HCT116 (cell line): ENCODE measurements around the gene WDR72. TPM values are rescaled to one million over a fixed set of nuclear protein-coding genes. Genes with fewer than 3 reads are reported as not detected.

Source experiments
- ATAC-seq: fragments of 200-7000 bp; cut with Tn5 transposase; 2 replicates; pipeline ENCODE4 v1.9.1; 2020; ENCODE audit warnings: mild to moderate bottlenecking, moderate library complexity
- BruUV-seq: library from RNA; stranded (reverse); fragments of 400-500 nt; replicated peaks from 2 replicates; lab custom pipeline; 2021; lab: Mats Ljungman, UMichigan
- CTCF ChIA-PET: fragments of 300-600 bp; sonication (Branson Sonifier 250); formaldehyde crosslinking; loops from one replicate; lab custom pipeline; 2021; ENCODE audit warnings: antibody characterized with exemption; lab: Charles Lee
- POLR2A ChIA-PET: fragments of 300-600, 350-600 bp; sonication (Branson Sonifier 250); formaldehyde crosslinking; loops from one replicate; lab custom pipeline; 2021; ENCODE audit warnings: antibody characterized with exemption; lab: Charles Lee
- RAD21 ChIA-PET, 2 experiments: fragments of 300-600 bp; sonication (Branson Sonifier 250); formaldehyde crosslinking; loops; one replicate each; lab custom pipeline; 2023; ENCODE audit warnings: low total read pairs in 2 of 2; ENCODE audit not compliant: uncharacterized antibody in 2 of 2, unreplicated experiment in 2 of 2, low non-redundant PET in 1 of 2; lab: Charles Lee
- DNase-seq: peaks from one replicate; pipeline ENCODE4 v3.0.0-alpha.2; 2010; ENCODE audit warnings: low read depth, low spot score
- H2AFZ ChIP-seq: fragments of 200-600 bp; shearing (Covaris generic), sonication (generic); 2 replicates; pipeline ENCODE4 v1.6.1; 2017; ENCODE audit warnings: low read depth, mixed run types, mixed read lengths, antibody characterized with exemption, low read length; ENCODE audit not compliant: poor library complexity, severe bottlenecking
- H3K27ac ChIP-seq: 2 replicates; pipeline ENCODE4 v1.5.1; 2012; ENCODE audit warnings: low read depth, low read length
- H3K27me3 ChIP-seq: fragments of 200-600 bp; sonication (generic); 2 replicates; pipeline ENCODE4 v1.6.1; 2016; ENCODE audit warnings: mixed run types, low read length, mixed read lengths; ENCODE audit not compliant: insufficient read depth
- H3K36me3 ChIP-seq, 2 experiments: fragments of 200-500 bp in 1 of 2; fragments of 200-600 bp in 1 of 2; sonication (Bioruptor generic) in 1 of 2; sonication (generic) in 1 of 2; 2 replicates each; pipeline versions ENCODE4 v1.5.1 to v1.6.1; 2014 to 2016; ENCODE audit warnings: low read length in 2 of 2, inconsistent platforms in 1 of 2, mixed read lengths in 1 of 2, mixed run types in 1 of 2; ENCODE audit not compliant: insufficient read depth in 2 of 2, control insufficient read depth in 1 of 2
- H3K4me1 ChIP-seq, 2 experiments: fragments of 200-600 bp in 1 of 2; sonication (generic) in 1 of 2; 2 replicates each; pipeline versions ENCODE4 v1.5.1 to v1.6.1; 2012 to 2017; ENCODE audit warnings: low read length in 2 of 2, inconsistent platforms in 1 of 2, mild to moderate bottlenecking in 1 of 2, mixed read lengths in 1 of 2, mixed run types in 1 of 2, moderate library complexity in 1 of 2; ENCODE audit not compliant: insufficient read depth in 2 of 2, control insufficient read depth in 1 of 2
- H3K4me2 ChIP-seq: fragments of 200-600 bp; sonication (generic); 2 replicates; pipeline ENCODE4 v1.6.1; 2017; ENCODE audit warnings: mixed run types, low read length, mixed read lengths
- H3K4me3 ChIP-seq, 2 experiments: fragments of 200-600 bp in 1 of 2; sonication (generic) in 1 of 2; replicated peaks in 1 of 2; 2 replicates each; pipeline ENCODE4 v1.5.1; 2011 to 2016; ENCODE audit warnings: low read length in 2 of 2, control low read depth in 1 of 2, low read depth in 1 of 2, mild to moderate bottlenecking in 1 of 2, mixed read lengths in 1 of 2, mixed run types in 1 of 2
- H3K79me2 ChIP-seq: fragments of 200-600 bp; sonication (generic); 2 replicates; pipeline ENCODE4 v1.6.1; 2017; ENCODE audit warnings: mild to moderate bottlenecking, mixed run types, low read length, moderate library complexity, mixed read lengths; ENCODE audit not compliant: insufficient read depth
- H3K9ac ChIP-seq: fragments of 200-600 bp; sonication (generic); 2 replicates; pipeline ENCODE4 v1.6.1; 2016; ENCODE audit warnings: low read length, mixed read lengths
- H3K9me2 ChIP-seq: fragments of 200-600 bp; sonication (generic), shearing (Covaris generic); 2 replicates; pipeline ENCODE4 v1.6.1; 2017; ENCODE audit warnings: mixed run types, mild to moderate bottlenecking, moderate library complexity; ENCODE audit not compliant: insufficient read depth
- H3K9me3 ChIP-seq, 2 experiments: fragments of 200-500 bp in 1 of 2; fragments of 200-600 bp in 1 of 2; sonication (Bioruptor generic) in 1 of 2; sonication (generic) in 1 of 2; 2 replicates each; pipeline ENCODE4 v1.6.1; 2014 to 2017; ENCODE audit warnings: low read length in 2 of 2, mixed read lengths in 2 of 2, inconsistent platforms in 1 of 2, low read depth in 1 of 2, mild to moderate bottlenecking in 1 of 2, mixed run types in 1 of 2, moderate library complexity in 1 of 2; ENCODE audit not compliant: control insufficient read depth in 1 of 2, insufficient read depth in 1 of 2
- H4K20me1 ChIP-seq: fragments of 200-600 bp; sonication (generic), shearing (Covaris generic); 2 replicates; pipeline ENCODE4 v1.6.1; 2017; ENCODE audit warnings: mixed run types, mild to moderate bottlenecking, moderate library complexity; ENCODE audit not compliant: insufficient read depth
- CBX3 ChIP-seq: IDR thresholded peaks from 2 replicates; pipeline ENCODE4 v1.6.1; 2012; ENCODE audit warnings: low read depth
- CEBPB ChIP-seq: IDR thresholded peaks from 2 replicates; pipeline ENCODE4 v1.6.1; 2012; ENCODE audit warnings: low read depth
- EGR1 ChIP-seq: IDR thresholded peaks from 2 replicates; pipeline ENCODE4 v1.6.1; 2012; ENCODE audit warnings: low read depth
- EZH2 ChIP-seq: fragments of 200-600 bp; sonication (generic); IDR thresholded peaks from 2 replicates; pipeline ENCODE4 v1.6.1; 2017; ENCODE audit warnings: antibody characterized with exemption, mixed run types
- EZH2phosphoT487 ChIP-seq: fragments of 200-600 bp; IDR thresholded peaks from 2 replicates; pipeline ENCODE4 v1.6.1; 2018; ENCODE audit warnings: antibody characterized with exemption, borderline replicate concordance
- JUND ChIP-seq: IDR thresholded peaks from 2 replicates; pipeline ENCODE4 v1.6.1; 2012
- POLR2A ChIP-seq: IDR thresholded peaks from 2 replicates; pipeline ENCODE4 v1.7.0; 2011; ENCODE audit warnings: borderline replicate concordance; ENCODE audit not compliant: insufficient read depth, insufficient read length; ENCODE audit errors: extremely low read depth
- POLR2AphosphoS5 ChIP-seq: IDR thresholded peaks from 2 replicates; pipeline ENCODE4 v1.6.1; 2011; ENCODE audit warnings: mild to moderate bottlenecking, low read depth, low read length, moderate library complexity
- RAD21 ChIP-seq: IDR thresholded peaks from 2 replicates; pipeline ENCODE4 v1.6.1; 2012; ENCODE audit warnings: low read depth, mild to moderate bottlenecking
- SIN3A ChIP-seq: IDR thresholded peaks from 2 replicates; pipeline ENCODE4 v1.6.1; 2012; ENCODE audit warnings: low read depth
- SP1 ChIP-seq: IDR thresholded peaks from 2 replicates; pipeline ENCODE4 v1.6.1; 2012; ENCODE audit warnings: low read depth
- SRF ChIP-seq: IDR thresholded peaks from 2 replicates; pipeline ENCODE4 v1.6.1; 2012; ENCODE audit warnings: low read depth
- TCF7L2 ChIP-seq: IDR thresholded peaks from 2 replicates; pipeline ENCODE4 v1.7.0; 2011; ENCODE audit warnings: borderline replicate concordance, inconsistent platforms; ENCODE audit not compliant: insufficient read depth, insufficient read length; ENCODE audit errors: extremely low read depth
- ZFX ChIP-seq: fragments of 450-650 bp; IDR thresholded peaks from 2 replicates; pipeline ENCODE4 v1.6.1; 2017
- ZNF274 ChIP-seq: fragments of 200-500 bp; sonication (Bioruptor generic); IDR thresholded peaks from 2 replicates; pipeline ENCODE4 v1.6.1; 2014; ENCODE audit warnings: mild to moderate bottlenecking, low read depth, low read length, inconsistent platforms
- intact Hi-C: fragments of 100-400 bp; cut with micrococcal nuclease; formaldehyde crosslinking; loops from 2 replicates; pipeline ENCODE4 v1.10.0; 2022
- total RNA-seq: library from RNA; stranded (reverse); gene quantifications from one replicate; pipeline ENCODE4 v1.2.1, GENCODE V29; 2021; ENCODE audit not compliant: unreplicated experiment
- TF ChIP-seq, protein P1 (sequence below): IDR thresholded peaks from 2 replicates; pipeline ENCODE4 v1.6.1; 2011; ENCODE audit warnings: mild to moderate bottlenecking, low read length, moderate library complexity; ENCODE audit not compliant: insufficient replicate concordance; ENCODE audit errors: extremely low read depth
- TF ChIP-seq, protein P2 (sequence below): IDR thresholded peaks from 2 replicates; pipeline ENCODE4 v1.6.1; 2012; ENCODE audit warnings: low read depth
- TF ChIP-seq, protein P3 (sequence below): IDR thresholded peaks from 2 replicates; pipeline ENCODE4 v1.6.1; 2012
- TF ChIP-seq, protein P4 (sequence below): IDR thresholded peaks from 2 replicates; pipeline ENCODE4 v1.6.1; 2012
- TF ChIP-seq, protein P5 (sequence below), 3 experiments: fragments of 200-600 bp in 1 of 3; sonication (generic) in 1 of 3; IDR thresholded peaks in 2 of 3; conservative IDR thresholded peaks in 1 of 3; 2 replicates each; pipeline ENCODE4 v1.5.1; 2012 to 2017; ENCODE audit warnings: low read depth in 2 of 3, low read length in 2 of 3, antibody characterized with exemption in 1 of 3, borderline replicate concordance in 1 of 3, control low read depth in 1 of 3, mild to moderate bottlenecking in 1 of 3, mixed read lengths in 1 of 3, mixed run types in 1 of 3, moderate library complexity in 1 of 3; ENCODE audit not compliant: insufficient read depth in 1 of 3

The WDR72 gene
- total RNA-seq, 1 experiment from 2014 or later = 5.8 TPM

DNA sequence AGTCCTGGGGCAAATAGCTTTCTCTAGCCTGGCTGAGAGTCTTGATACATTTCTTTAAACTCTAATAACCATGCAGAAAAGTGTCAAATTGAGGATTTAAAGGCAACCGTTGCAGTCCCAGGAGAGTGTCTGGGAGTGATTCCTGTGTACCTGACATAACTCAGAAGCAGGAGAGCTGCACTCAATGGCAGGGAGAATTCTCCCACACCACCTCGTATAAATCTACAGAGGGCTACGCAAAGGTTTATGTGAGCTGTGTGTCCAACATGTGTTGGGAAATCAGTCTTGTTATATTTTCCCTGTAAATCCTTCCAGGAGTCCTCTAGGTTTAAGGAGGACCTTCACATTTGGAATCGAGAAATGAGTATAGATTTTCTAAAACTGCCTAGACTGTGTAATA lies 192.6 kb downstream of the WDR72 start:
- no peaks in the 10 kb centered on the region for H3K79me2 ChIP-seq
- no peak for TF ChIP-seq RAD21
- no peak for TF ChIP-seq ZNF274
- no peak for TF ChIP-seq JUND
- no peak for TF ChIP-seq CBX3
- TF ChIP-seq, protein P1, sequence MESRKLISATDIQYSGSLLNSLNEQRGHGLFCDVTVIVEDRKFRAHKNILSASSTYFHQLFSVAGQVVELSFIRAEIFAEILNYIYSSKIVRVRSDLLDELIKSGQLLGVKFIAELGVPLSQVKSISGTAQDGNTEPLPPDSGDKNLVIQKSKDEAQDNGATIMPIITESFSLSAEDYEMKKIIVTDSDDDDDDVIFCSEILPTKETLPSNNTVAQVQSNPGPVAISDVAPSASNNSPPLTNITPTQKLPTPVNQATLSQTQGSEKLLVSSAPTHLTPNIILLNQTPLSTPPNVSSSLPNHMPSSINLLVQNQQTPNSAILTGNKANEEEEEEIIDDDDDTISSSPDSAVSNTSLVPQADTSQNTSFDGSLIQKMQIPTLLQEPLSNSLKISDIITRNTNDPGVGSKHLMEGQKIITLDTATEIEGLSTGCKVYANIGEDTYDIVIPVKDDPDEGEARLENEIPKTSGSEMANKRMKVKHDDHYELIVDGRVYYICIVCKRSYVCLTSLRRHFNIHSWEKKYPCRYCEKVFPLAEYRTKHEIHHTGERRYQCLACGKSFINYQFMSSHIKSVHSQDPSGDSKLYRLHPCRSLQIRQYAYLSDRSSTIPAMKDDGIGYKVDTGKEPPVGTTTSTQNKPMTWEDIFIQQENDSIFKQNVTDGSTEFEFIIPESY = no peak
- TF ChIP-seq, protein P2, sequence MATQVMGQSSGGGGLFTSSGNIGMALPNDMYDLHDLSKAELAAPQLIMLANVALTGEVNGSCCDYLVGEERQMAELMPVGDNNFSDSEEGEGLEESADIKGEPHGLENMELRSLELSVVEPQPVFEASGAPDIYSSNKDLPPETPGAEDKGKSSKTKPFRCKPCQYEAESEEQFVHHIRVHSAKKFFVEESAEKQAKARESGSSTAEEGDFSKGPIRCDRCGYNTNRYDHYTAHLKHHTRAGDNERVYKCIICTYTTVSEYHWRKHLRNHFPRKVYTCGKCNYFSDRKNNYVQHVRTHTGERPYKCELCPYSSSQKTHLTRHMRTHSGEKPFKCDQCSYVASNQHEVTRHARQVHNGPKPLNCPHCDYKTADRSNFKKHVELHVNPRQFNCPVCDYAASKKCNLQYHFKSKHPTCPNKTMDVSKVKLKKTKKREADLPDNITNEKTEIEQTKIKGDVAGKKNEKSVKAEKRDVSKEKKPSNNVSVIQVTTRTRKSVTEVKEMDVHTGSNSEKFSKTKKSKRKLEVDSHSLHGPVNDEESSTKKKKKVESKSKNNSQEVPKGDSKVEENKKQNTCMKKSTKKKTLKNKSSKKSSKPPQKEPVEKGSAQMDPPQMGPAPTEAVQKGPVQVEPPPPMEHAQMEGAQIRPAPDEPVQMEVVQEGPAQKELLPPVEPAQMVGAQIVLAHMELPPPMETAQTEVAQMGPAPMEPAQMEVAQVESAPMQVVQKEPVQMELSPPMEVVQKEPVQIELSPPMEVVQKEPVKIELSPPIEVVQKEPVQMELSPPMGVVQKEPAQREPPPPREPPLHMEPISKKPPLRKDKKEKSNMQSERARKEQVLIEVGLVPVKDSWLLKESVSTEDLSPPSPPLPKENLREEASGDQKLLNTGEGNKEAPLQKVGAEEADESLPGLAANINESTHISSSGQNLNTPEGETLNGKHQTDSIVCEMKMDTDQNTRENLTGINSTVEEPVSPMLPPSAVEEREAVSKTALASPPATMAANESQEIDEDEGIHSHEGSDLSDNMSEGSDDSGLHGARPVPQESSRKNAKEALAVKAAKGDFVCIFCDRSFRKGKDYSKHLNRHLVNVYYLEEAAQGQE = no peak
- no peak for TF ChIP-seq CEBPB
- TF ChIP-seq, protein P3, sequence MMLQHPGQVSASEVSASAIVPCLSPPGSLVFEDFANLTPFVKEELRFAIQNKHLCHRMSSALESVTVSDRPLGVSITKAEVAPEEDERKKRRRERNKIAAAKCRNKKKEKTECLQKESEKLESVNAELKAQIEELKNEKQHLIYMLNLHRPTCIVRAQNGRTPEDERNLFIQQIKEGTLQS = no peak
- no peak for TF ChIP-seq SRF
- TF ChIP-seq EZH2 = no peak
- TF ChIP-seq, protein P4, sequence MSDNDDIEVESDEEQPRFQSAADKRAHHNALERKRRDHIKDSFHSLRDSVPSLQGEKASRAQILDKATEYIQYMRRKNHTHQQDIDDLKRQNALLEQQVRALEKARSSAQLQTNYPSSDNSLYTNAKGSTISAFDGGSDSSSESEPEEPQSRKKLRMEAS = no peak
- no peak for TF ChIP-seq POLR2AphosphoS5
- no peak for TF ChIP-seq EZH2phosphoT487
- TF ChIP-seq, protein P5, sequence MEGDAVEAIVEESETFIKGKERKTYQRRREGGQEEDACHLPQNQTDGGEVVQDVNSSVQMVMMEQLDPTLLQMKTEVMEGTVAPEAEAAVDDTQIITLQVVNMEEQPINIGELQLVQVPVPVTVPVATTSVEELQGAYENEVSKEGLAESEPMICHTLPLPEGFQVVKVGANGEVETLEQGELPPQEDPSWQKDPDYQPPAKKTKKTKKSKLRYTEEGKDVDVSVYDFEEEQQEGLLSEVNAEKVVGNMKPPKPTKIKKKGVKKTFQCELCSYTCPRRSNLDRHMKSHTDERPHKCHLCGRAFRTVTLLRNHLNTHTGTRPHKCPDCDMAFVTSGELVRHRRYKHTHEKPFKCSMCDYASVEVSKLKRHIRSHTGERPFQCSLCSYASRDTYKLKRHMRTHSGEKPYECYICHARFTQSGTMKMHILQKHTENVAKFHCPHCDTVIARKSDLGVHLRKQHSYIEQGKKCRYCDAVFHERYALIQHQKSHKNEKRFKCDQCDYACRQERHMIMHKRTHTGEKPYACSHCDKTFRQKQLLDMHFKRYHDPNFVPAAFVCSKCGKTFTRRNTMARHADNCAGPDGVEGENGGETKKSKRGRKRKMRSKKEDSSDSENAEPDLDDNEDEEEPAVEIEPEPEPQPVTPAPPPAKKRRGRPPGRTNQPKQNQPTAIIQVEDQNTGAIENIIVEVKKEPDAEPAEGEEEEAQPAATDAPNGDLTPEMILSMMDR (IDR thresholded peaks at IDR 0.05 in 2 of 3, conservative IDR thresholded peaks at IDR 0.05 in 1 of 3; ENCODE audit: borderline replicate concordance in 1 of 3, insufficient read depth in 1 of 3, low read depth in 2 of 3, low read length in 2 of 3) = no peak
- no peak for TF ChIP-seq ZFX
- TF ChIP-seq TCF7L2 = no peak
- no peak for TF ChIP-seq POLR2A
- no peak for TF ChIP-seq SP1
- TF ChIP-seq EGR1 = no peak
- no peak for TF ChIP-seq SIN3A
- H3K4me3 ChIP-seq = no peak overlapping the region
- DNase-seq (no peak), ATAC-seq (no peak)
- no TSS peak for BruUV-seq
- RAD21 ChIA-PET = no interaction called here
- no peak overlapping the region for H3K9ac ChIP-seq
- H3K9me3 ChIP-seq = no peaks in the 10 kb centered on the region
- H3K4me2 ChIP-seq = no peak overlapping the region
- no peak overlapping the region for H3K27ac ChIP-seq
- no peaks in the 10 kb centered on the region for H3K36me3 ChIP-seq
- H2AFZ ChIP-seq = no peak overlapping the region
- no peaks in the 10 kb centered on the region for H3K9me2 ChIP-seq
- POLR2A ChIA-PET = no interaction called here
- no peaks in the 10 kb centered on the region; the same call in 1 of the 2 replicates for H3K27me3 ChIP-seq
- H4K20me1 ChIP-seq = no peaks in the 10 kb centered on the region
- no peaks in the 10 kb centered on the region for H3K4me1 ChIP-seq
- intact Hi-C loops = no loop called here
- CTCF ChIA-PET = no interaction called here
